22Rv1 (cell line): ENCODE data around the gene TMEM72.

Experiments
- H3K27ac ChIP-seq: fragments of 450-650 bp; 2 replicates; pipeline ENCODE4 v1.5.1; 2017
- ZFX ChIP-seq: fragments of 450-650 bp; IDR thresholded peaks from 2 replicates; pipeline ENCODE4 v1.6.1; 2017; ENCODE audit warnings: antibody characterized with exemption, borderline replicate concordance
- TF ChIP-seq, protein P1 (sequence below): fragments of 450-650 bp; IDR thresholded peaks from 2 replicates; pipeline ENCODE4 v1.5.1; 2017; ENCODE audit warnings: mild to moderate bottlenecking

TMEM72 gene

DNA sequence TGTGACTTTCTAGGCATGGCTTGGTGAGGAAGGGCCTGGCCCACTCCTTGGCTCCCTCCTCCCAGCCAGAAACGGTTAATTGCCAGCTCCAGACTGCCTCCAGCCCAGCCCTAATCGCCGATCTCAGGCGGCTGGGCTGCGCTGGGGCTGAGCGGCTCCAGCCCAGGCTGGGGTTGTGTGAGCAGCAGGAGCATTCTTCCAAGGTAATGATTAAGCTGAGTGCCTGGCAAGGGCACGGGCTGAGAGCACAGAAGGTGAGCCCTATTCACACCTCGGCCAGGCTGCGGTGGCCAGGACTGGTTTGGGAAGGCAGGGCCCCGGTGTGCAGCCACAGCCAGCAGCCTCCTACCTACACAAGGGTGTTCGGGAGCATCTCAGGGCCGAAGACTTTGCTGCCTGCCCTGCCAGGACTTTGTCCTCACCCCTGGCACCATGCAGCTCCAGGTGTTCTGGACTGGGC is at the start of gene TMEM72:
TMEM72 (plus strand) TSS at position 257 of the 460 bp plus-strand sequence; CDS start at position 433, 176 bp downstream.
- no peak within 1 kb of the TSS for H3K27ac ChIP-seq
- TF ChIP-seq ZFX, result no peak
- TF ChIP-seq, protein P1, sequence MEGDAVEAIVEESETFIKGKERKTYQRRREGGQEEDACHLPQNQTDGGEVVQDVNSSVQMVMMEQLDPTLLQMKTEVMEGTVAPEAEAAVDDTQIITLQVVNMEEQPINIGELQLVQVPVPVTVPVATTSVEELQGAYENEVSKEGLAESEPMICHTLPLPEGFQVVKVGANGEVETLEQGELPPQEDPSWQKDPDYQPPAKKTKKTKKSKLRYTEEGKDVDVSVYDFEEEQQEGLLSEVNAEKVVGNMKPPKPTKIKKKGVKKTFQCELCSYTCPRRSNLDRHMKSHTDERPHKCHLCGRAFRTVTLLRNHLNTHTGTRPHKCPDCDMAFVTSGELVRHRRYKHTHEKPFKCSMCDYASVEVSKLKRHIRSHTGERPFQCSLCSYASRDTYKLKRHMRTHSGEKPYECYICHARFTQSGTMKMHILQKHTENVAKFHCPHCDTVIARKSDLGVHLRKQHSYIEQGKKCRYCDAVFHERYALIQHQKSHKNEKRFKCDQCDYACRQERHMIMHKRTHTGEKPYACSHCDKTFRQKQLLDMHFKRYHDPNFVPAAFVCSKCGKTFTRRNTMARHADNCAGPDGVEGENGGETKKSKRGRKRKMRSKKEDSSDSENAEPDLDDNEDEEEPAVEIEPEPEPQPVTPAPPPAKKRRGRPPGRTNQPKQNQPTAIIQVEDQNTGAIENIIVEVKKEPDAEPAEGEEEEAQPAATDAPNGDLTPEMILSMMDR, result no peak

DNA sequence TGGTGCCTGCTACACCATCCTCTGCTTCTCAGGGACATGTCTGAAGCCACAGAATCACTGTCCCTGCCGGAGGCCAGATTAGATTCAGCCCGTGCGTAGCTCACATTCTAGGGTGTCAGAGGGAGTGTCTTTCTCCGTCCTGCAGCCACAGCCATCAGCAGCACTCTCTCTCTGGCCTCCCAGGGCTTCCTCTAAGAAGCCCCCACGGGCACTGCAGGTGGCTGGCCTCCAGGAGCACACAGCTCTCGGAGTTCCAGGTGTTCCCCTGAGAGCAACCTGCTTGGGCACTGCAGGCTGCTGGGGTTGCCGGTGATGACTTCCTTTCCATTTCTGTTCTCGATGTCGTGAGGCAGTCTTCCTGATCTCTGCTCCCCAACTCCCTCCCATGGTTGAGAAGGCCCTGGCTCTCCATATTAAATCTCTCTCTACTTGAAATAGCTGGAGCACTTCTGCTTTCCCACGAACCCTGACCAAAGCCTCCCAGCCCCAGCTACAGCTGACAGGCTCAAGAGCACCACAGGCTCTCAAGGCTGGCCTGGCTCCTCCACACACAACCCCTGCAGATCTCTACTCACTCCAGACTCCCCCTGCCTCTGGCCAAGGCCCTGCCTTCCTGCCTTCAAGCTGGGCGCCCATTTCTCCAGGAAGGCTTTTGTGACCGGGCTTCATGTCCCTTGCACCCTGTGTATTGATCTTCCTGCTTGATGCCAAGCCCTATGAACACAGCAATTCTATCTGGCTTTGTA is 49.0 kb upstream of the TMEM72 start:
- TF ChIP-seq ZFX, result no peak
- TF ChIP-seq, protein P1, result no peak
- H3K27ac ChIP-seq, result no peak overlapping the region

DNA sequence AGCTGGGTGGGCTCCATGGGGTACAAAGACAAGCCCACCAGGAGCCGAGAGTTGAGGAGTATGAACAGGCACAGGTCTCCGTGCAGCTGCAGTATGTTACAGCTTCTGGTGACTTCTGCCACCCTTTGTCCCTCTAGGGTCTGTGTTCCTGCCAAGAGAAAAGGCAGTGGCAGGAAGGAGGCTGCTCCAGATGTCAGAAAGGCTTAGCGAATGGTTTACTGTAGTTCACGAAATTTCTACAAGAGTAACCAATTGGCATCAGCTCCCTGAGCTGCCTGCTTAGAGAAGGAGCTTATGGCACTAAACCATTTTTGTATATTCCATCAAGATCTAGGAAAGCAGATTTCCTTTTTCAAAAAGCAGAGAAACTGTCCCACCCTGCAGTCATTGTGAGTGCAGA is 48.2 kb upstream of the TMEM72 start:
- TF ChIP-seq, protein P1, result no peak
- TF ChIP-seq ZFX, result no peak
- no peak overlapping the region for H3K27ac ChIP-seq

DNA sequence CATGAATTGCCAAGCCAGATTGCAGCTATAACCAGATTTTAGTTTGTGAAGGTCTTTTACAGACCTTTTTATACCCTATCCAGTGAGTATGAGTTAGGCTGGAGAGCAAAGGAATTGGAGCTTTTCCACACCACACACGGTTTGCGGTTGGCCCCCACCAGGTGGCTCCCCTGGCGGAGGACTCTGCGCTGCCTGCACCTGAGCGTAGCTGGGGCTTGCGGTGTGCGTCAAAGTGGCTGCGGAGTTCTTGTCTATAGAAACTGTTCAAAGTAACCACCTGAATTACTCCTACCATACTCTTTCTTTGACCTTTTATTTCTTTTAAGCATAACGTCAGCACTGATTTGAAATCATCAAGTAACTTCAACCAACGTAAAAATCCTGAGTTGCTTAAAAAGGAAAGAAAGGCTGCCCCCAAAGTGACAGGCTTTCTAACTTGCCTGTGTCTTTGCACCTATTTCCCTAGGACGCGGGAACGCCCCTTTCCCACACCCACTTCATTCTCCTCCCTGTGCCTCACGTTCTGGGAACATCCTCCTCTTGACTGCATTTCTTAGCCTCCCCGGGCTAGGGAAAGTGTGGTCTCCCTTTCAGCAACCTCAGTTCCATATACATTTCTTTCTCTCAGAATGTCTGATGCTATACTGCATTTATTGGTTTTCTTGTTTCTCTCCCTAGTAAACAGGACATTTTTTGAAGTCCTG is 47.6 kb upstream of the TMEM72 start:
- TF ChIP-seq ZFX, result no peak
- TF ChIP-seq, protein P1, result no peak

DNA sequence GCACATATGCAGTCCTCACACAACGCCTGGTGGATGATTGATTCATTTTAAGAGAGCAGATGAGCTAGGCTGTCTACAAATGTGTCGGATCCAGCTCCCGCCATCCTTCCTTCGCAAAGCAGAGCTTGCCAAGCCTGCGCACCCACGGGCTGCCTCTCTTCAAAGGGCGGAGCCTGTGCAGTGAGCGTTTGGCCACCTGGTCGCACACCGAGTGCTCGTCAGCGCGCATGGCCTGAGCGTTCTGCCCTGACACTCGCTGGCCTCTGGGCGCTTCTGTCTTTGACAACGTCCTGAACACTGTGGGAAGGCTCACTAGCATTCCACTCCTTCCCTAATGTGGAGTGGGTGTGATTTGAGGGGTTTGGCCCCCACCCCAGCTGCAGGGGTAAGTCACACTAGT is 47.1 kb upstream of the TMEM72 start:
- TF ChIP-seq, protein P1, result no peak
- TF ChIP-seq ZFX, result no peak
- H3K27ac ChIP-seq, result peak overlapping the region; percentile 59

More for the DNA sequence above, 47.6 kb upstream of the TMEM72 start:
- no peak overlapping the region for H3K27ac ChIP-seq

DNA sequence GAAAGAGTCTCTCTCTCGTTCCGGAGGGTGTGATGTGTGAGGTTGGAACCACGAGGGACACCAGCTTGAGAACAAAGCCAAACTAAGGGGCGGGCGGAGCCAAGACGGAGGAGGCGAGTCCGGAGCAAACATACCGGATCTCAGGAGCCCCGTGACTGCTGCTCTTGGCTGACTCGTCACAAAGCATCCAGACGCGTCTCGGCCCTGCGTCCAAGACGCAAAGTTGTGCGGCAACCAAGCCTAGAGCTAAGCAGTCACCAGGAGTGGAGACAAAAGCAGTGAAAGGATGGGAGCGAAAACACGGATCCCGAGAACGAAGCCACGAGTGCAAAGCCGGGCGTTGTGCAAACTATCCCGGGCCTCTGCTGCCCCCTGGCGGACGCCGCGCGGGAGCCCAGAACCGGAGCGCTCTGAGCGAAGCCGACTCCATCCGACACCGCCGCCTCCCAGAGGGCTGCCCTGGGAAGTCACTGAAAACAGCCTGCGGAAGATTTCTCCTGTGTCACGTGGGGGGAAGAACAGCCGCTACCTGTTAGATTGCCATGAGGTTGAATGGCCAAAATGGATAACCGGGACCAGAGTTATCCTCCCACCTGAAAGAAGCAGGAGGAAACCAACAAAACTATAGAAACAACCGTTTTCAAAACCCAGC is 46.4 kb upstream of the TMEM72 start:
- H3K27ac ChIP-seq, result peak overlapping the region; percentile 59
- TF ChIP-seq, protein P1, result peak; percentile 97
- no peak for TF ChIP-seq ZFX
